WTC11 (cell line): Measurements from ENCODE around the gene LYZL2. TPM values are rescaled to one million over a fixed set of nuclear protein-coding genes. Genes with fewer than 3 reads are reported as not detected.

Experiments
- ATAC-seq: fragments of 200-7000 bp; cut with Tn5 transposase; 2 replicates; pipeline ENCODE4 v1.10.0; 2021; ENCODE audit warnings: mild to moderate bottlenecking, moderate library complexity
- CTCF ChIA-PET: fragments of 300-600 bp; sonication (Branson Sonifier 250); formaldehyde crosslinking; loops from one replicate; lab custom pipeline; 2021; ENCODE audit warnings: antibody characterized with exemption; lab: Charles Lee
- POLR2A ChIA-PET: fragments of 350-600 bp; sonication (Branson Sonifier 250); formaldehyde crosslinking; loops from one replicate; lab custom pipeline; 2021; ENCODE audit warnings: antibody characterized with exemption; lab: Charles Lee
- DNase-seq: peaks from one replicate; pipeline ENCODE4 v3.0.0; 2021; ENCODE audit warnings: low spot score
- H3K27ac Mint-ChIP-seq: 2 replicates; pipeline ENCODE4 v1.8.0; 2021; ENCODE audit warnings: mixed read lengths
- H3K27me3 Mint-ChIP-seq: 2 replicates; pipeline ENCODE4 v1.8.0; 2021; ENCODE audit warnings: low read depth, mild to moderate bottlenecking, moderate library complexity, mixed read lengths
- H3K36me3 Mint-ChIP-seq: 2 replicates; pipeline ENCODE4 v1.8.0; 2021; ENCODE audit warnings: mixed read lengths
- H3K4me1 Mint-ChIP-seq: 2 replicates; pipeline ENCODE4 v1.8.0; 2022; ENCODE audit warnings: mixed read lengths
- H3K4me3 Mint-ChIP-seq: 2 replicates; pipeline ENCODE4 v1.8.0; 2021; ENCODE audit warnings: mild to moderate bottlenecking, moderate library complexity, mixed read lengths
- H3K9me3 Mint-ChIP-seq: 2 replicates; pipeline ENCODE4 v1.8.0; 2021; ENCODE audit warnings: mixed read lengths
- ATF6 ChIP-seq: sonication (generic); formaldehyde crosslinking; IDR thresholded peaks from 2 replicates; pipeline ENCODE4 v1.8.1; 2023; ENCODE audit warnings: mild to moderate bottlenecking, missing genetic modification reagents
- CDX4 ChIP-seq: fragments of 250-450 bp; sonication (Bioruptor Pico); IDR thresholded peaks from 2 replicates; pipeline ENCODE4 v1.9.0; 2021; ENCODE audit warnings: moderate library complexity, mild to moderate bottlenecking, inconsistent platforms, borderline replicate concordance
- CREM ChIP-seq: sonication (generic); formaldehyde crosslinking; IDR thresholded peaks from 2 replicates; pipeline ENCODE4 v1.8.1; 2022; ENCODE audit warnings: mild to moderate bottlenecking, missing genetic modification reagents, moderate library complexity
- E2F5 ChIP-seq: sonication (generic); formaldehyde crosslinking; IDR thresholded peaks from 2 replicates; pipeline ENCODE4 v1.8.1; 2022; ENCODE audit warnings: mild to moderate bottlenecking, moderate library complexity, missing genetic modification reagents
- ERG ChIP-seq: fragments of 250-450 bp; sonication (Bioruptor Pico); IDR thresholded peaks from 2 replicates; pipeline ENCODE4 v1.8.0; 2021; ENCODE audit warnings: mild to moderate bottlenecking
- NFATC4 ChIP-seq: fragments of 250-450 bp; sonication (Bioruptor Pico); IDR thresholded peaks from 2 replicates; pipeline ENCODE4 v1.9.0; 2021; ENCODE audit warnings: mild to moderate bottlenecking
- PREB ChIP-seq: sonication (generic); formaldehyde crosslinking; IDR thresholded peaks from 2 replicates; pipeline ENCODE4 v1.8.1; 2022; ENCODE audit warnings: mild to moderate bottlenecking, missing genetic modification reagents, moderate library complexity, borderline replicate concordance
- TEAD1 ChIP-seq: sonication (generic); formaldehyde crosslinking; IDR thresholded peaks from 2 replicates; pipeline ENCODE4 v1.8.0; 2022; ENCODE audit warnings: mild to moderate bottlenecking, missing genetic modification reagents
- TP53 ChIP-seq: sonication (generic); formaldehyde crosslinking; IDR thresholded peaks from 2 replicates; pipeline ENCODE4 v1.8.1; 2023; ENCODE audit warnings: mild to moderate bottlenecking, missing genetic modification reagents
- ZNF121 ChIP-seq: sonication (generic); formaldehyde crosslinking; IDR thresholded peaks from 2 replicates; pipeline ENCODE4 v1.8.0; 2023; ENCODE audit warnings: missing genetic modification reagents
- ZNF281 ChIP-seq: sonication (generic); formaldehyde crosslinking; IDR thresholded peaks from 2 replicates; pipeline ENCODE4 v1.8.0; 2023; ENCODE audit warnings: mild to moderate bottlenecking, missing genetic modification reagents
- ZNF317 ChIP-seq: sonication (generic); formaldehyde crosslinking; IDR thresholded peaks from 2 replicates; pipeline ENCODE4 v1.8.1; 2023; ENCODE audit warnings: low read depth, mild to moderate bottlenecking, moderate library complexity, missing genetic modification reagents, borderline replicate concordance
- ZNF396 ChIP-seq: fragments of 250-450 bp; sonication (Bioruptor Pico); IDR thresholded peaks from 2 replicates; pipeline ENCODE4 v1.8.0; 2021; ENCODE audit warnings: mild to moderate bottlenecking, moderate library complexity, borderline replicate concordance
- ZNF425 ChIP-seq: fragments of 250-450 bp; sonication (Bioruptor Pico); conservative IDR thresholded peaks from 2 replicates; pipeline ENCODE4 v1.9.0; 2021; ENCODE audit warnings: mild to moderate bottlenecking
- total RNA-seq: library from RNA; stranded (reverse); gene quantifications from 3 replicates; pipeline ENCODE4 v1.2.3, GENCODE V29; 2021

Gene LYZL2
- total RNA-seq, 1 experiment from 2014 or later = not detected

- ChIA-PET POLR2A (no interaction called here), CTCF (interaction anchor here (0.7 to 3.2 kb wide), 6 partner anchors 12 to 220 kb away, joined by 3 to 56 read pairs (median 10); no protein-coding TSS in a partner anchor)
- no peak overlapping the region for H3K27ac Mint-ChIP-seq
- no peaks in the 10 kb centered on the region for H3K36me3 Mint-ChIP-seq
- no peak for ATAC-seq
- peaks cover 29% of the 10 kb centered on the region for H3K4me1 Mint-ChIP-seq
- no peak for DNase-seq
- TF ChIP-seq ZNF396 (CRISPR knock-in tag) (no peak), ERG (CRISPR knock-in tag) (no peak), ATF6 (CRISPR knock-in tag) (no peak), PREB (CRISPR knock-in tag) (no peak), CREM (CRISPR knock-in tag) (no peak)
- H3K27me3 Mint-ChIP-seq = no peaks in the 10 kb centered on the region
- no peak overlapping the region for H3K4me3 Mint-ChIP-seq
- H3K9me3 Mint-ChIP-seq = no peaks in the 10 kb centered on the region
These were observed 49.3 kb downstream of the LYZL2 start for GRCh38 chr10:30580241-30580640.

GRCh38 chr10:30579574-30579973, 50.0 kb downstream of the LYZL2 start:
- TF ChIP-seq TEAD1 (no peak), ERG (CRISPR knock-in tag) (no peak), CDX4 (CRISPR knock-in tag) (no peak)
- Mint-ChIP-seq H3K4me3 (no peak overlapping the region), H3K9me3 (no peaks in the 10 kb centered on the region), H3K4me1 (peaks cover 32% of the 10 kb centered on the region), H3K27me3 (no peaks in the 10 kb centered on the region), H3K36me3 (no peaks in the 10 kb centered on the region), H3K27ac (no peak overlapping the region)
- POLR2A ChIA-PET = no interaction called here
- DNase-seq (no peak), ATAC-seq (no peak)
- CTCF ChIA-PET = interaction anchor here (0.6 to 3.2 kb wide), 4 partner anchors 187 to 384 kb away, joined by 3 to 11 read pairs (median 6); no protein-coding TSS in a partner anchor

GRCh38 chr10:30577048-30577447, 52.5 kb downstream of the LYZL2 start:
- Mint-ChIP-seq H3K36me3 (no peaks in the 10 kb centered on the region), H3K9me3 (no peaks in the 10 kb centered on the region), H3K27ac (no peak overlapping the region), H3K27me3 (no peaks in the 10 kb centered on the region), H3K4me3 (no peak overlapping the region), H3K4me1 (peaks cover 40% of the 10 kb centered on the region)
- ChIA-PET CTCF (no interaction called here), POLR2A (no interaction called here)
- TF ChIP-seq TP53 (CRISPR knock-in tag) (no peak), NFATC4 (CRISPR knock-in tag) (no peak), ZNF121 (CRISPR knock-in tag) (no peak), ZNF317 (CRISPR knock-in tag) (no peak), ZNF425 (CRISPR knock-in tag) (no peak), CDX4 (CRISPR knock-in tag) (no peak), E2F5 (CRISPR knock-in tag) (no peak), ZNF281 (CRISPR knock-in tag) (no peak)
- DNase-seq (no peak), ATAC-seq (no peak)
